Measurements from ENCODE around the gene ERG28. TPM values are rescaled to one million over a fixed set of nuclear protein-coding genes. Genes with fewer than 3 reads are reported as not detected.

The ERG28 gene
- total and polyA plus RNA-seq, 2 donors (not counting 3 experiments of a cell fraction or from before 2014, with no cell fraction given): 31.9 to 46.0 TPM

DNA sequence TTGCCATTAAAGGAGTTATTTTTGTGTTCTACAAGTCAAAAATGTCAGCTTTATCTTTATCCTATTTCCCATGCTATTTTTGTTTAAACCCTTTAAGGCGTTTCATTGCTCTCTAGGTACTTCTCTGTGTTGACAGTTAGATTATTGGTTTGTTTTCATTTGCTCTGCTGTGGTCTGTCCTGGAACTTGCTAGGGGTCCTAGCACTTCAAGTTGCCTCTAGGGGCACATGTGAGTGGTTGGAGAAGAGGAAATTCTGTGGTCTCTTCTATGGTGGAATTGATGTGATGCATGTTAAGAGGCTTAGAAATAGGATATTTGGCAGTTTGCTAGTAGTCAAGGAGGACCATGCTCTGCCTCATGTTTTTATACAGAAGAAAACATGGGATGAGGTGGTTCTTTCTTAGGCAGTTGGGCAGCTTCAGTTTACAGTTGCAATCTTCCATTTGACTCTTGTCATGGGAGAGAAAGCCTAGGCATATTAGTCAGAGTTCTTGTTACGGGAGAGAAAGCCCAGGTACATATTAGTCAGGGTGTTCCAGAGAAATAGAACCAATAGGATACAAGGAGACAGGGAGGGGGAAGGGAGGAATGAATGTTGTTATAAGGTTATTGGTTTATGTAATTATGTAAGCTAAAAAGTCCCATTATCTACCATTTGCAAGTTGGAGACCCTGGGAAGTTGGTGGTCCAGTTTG, 14.7 kb upstream of the ERG28 start:
- Histone ChIP-seq H3K9ac (replicated peaks; ENCODE audit: extremely low read depth, insufficient read depth, low read length) (no peak overlapping the region), H2AFZ (ENCODE audit: low read depth, low read length) (no peak overlapping the region), H3K4me1 (ENCODE audit: control insufficient read depth, extremely low read depth, insufficient read depth, low read length) (peaks cover 7% of the 10 kb centered on the region), H3K27me3 (ENCODE audit: control insufficient read depth in 2 of 2, insufficient read depth in 2 of 2, low read length in 2 of 2) (no peaks in the 10 kb centered on the region), H3K4me2 (ENCODE audit: insufficient read depth, low read length) (no peak overlapping the region), H4K20me1 (replicated peaks; ENCODE audit: control insufficient read depth, extremely low read depth, insufficient read depth, low read length) (no peaks in the 10 kb centered on the region), H3K4me3 (replicated peaks in 1 of 3; ENCODE audit: insufficient read depth in 1 of 3, low read depth in 1 of 3, low read length in 3 of 3) (no peak overlapping the region), H3K9me1 (replicated peaks; ENCODE audit: control insufficient read depth, extremely low read depth, insufficient read depth, low read length) (no peaks in the 10 kb centered on the region), H3K79me2 (ENCODE audit: control insufficient read depth, insufficient read depth, low read length) (peaks cover 70% of the 10 kb centered on the region), H3K36me3 (ENCODE audit: control insufficient read depth in 2 of 2, extremely low read depth in 1 of 2, insufficient read depth in 2 of 2, low read length in 2 of 2) (peaks cover 0 to 9% of the 10 kb centered on the region in 2 experiments), H3K27ac (ENCODE audit: insufficient read depth, low read depth, low read length) (no peak overlapping the region), H3K9me3 (replicated peaks; ENCODE audit: control insufficient read depth, insufficient read depth, low read length) (no peaks in the 10 kb centered on the region)
- POLR2A ChIA-PET: no interaction called here
- TF ChIP-seq POLR2AphosphoS5 (IDR thresholded peaks at IDR 0.05; ENCODE audit: insufficient read depth, low read depth, low read length) (no peak), FOS (IDR thresholded peaks at IDR 0.05; ENCODE audit: borderline replicate concordance, insufficient read depth, low read length) (no peak), GATA2 (IDR thresholded peaks at IDR 0.05; ENCODE audit: insufficient read depth, insufficient read length, low read depth, low read length) (no peak), JUN (IDR thresholded peaks at IDR 0.05; ENCODE audit: borderline replicate concordance, insufficient read depth, insufficient read length, low read depth) (no peak), POLR2A (IDR thresholded peaks at IDR 0.05; ENCODE audit: low read depth, low read length) (no peak), MYC (IDR thresholded peaks at IDR 0.05; ENCODE audit: low read depth, low read length) (no peak), EZH2 (IDR thresholded peaks at IDR 0.05; ENCODE audit: borderline replicate concordance, low read depth, low read length, severe bottlenecking) (no peak)
- TF ChIP-seq, protein P1, sequence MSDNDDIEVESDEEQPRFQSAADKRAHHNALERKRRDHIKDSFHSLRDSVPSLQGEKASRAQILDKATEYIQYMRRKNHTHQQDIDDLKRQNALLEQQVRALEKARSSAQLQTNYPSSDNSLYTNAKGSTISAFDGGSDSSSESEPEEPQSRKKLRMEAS (IDR thresholded peaks at IDR 0.05; ENCODE audit: insufficient read depth, insufficient read length): no peak
- TF ChIP-seq, protein P2, sequence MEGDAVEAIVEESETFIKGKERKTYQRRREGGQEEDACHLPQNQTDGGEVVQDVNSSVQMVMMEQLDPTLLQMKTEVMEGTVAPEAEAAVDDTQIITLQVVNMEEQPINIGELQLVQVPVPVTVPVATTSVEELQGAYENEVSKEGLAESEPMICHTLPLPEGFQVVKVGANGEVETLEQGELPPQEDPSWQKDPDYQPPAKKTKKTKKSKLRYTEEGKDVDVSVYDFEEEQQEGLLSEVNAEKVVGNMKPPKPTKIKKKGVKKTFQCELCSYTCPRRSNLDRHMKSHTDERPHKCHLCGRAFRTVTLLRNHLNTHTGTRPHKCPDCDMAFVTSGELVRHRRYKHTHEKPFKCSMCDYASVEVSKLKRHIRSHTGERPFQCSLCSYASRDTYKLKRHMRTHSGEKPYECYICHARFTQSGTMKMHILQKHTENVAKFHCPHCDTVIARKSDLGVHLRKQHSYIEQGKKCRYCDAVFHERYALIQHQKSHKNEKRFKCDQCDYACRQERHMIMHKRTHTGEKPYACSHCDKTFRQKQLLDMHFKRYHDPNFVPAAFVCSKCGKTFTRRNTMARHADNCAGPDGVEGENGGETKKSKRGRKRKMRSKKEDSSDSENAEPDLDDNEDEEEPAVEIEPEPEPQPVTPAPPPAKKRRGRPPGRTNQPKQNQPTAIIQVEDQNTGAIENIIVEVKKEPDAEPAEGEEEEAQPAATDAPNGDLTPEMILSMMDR (IDR thresholded peaks at IDR 0.05; ENCODE audit: extremely low read depth in 1 of 2, insufficient read depth in 1 of 2, low read depth in 1 of 2, low read length in 2 of 2): no peak
- no TSS peak for BruUV-seq (replicated peaks)
- no peak for DNase-seq (ENCODE audit: low read depth, low spot score)
- FAIRE-seq: no peak
- intact Hi-C loops (cut with micrococcal nuclease): no loop called here
- dilution Hi-C loops (cut with MboI; ENCODE audit: extremely low pct_ligation_motif_present, low sequenced_read_pairs): no loop called here
- CTCF ChIA-PET: interaction anchor here (0.6 to 2.1 kb wide), 2 partner anchors 14 to 34 kb away, joined by 3 to 5 read pairs; no protein-coding TSS in a partner anchor
